GM06990 (cell line): ENCODE data around the gene DLST.

Source experiments
- DNase-seq: peaks from one replicate; pipeline ENCODE4 v3.0.0-alpha.2; 2011; ENCODE audit not compliant: insufficient read length; ENCODE audit errors: extremely low read depth
- H3K27me3 ChIP-seq: replicated peaks from 2 replicates; pipeline ENCODE4 v1.6.0; 2011; ENCODE audit warnings: low read length; ENCODE audit not compliant: control insufficient read depth, insufficient read depth
- H3K36me3 ChIP-seq: 2 replicates; pipeline ENCODE4 v1.5.1; 2011; ENCODE audit warnings: low read length; ENCODE audit not compliant: control insufficient read depth, insufficient read depth
- H3K4me3 ChIP-seq: replicated peaks from 2 replicates; pipeline ENCODE4 v1.5.1; 2011; ENCODE audit warnings: low read depth, mild to moderate bottlenecking, control low read depth, low read length
- TF ChIP-seq, protein P1 (sequence below): IDR thresholded peaks from 2 replicates; pipeline ENCODE4 v1.5.1; 2011; ENCODE audit warnings: low read length, control low read depth, mild to moderate bottlenecking, inconsistent platforms; ENCODE audit not compliant: insufficient read depth, poor library complexity, severe bottlenecking

DLST gene

DNA sequence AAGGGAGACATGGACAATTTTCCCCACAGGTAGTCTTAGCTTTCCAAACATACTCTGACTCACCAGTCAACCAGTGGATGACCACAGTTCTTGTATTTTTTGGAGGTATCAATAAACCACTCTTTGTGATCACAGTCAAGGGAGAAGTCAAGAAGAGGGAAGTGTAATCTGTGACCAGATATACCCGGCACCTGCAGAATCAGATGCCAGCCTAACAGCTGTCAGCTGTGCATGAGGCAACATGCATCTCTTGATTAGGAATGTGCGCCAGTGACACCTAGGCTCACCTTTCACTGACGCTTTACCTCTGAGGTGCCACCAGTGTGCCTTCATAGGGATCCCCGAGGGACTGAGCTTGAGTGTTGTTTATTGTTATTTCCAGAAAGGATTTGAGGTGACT, 25.8 kb upstream of the DLST start:
- no peak overlapping the region for H3K4me3 ChIP-seq
- no peaks in the 10 kb centered on the region for H3K27me3 ChIP-seq
- DNase-seq: no peak
- no peaks in the 10 kb centered on the region for H3K36me3 ChIP-seq
- TF ChIP-seq, protein P1, sequence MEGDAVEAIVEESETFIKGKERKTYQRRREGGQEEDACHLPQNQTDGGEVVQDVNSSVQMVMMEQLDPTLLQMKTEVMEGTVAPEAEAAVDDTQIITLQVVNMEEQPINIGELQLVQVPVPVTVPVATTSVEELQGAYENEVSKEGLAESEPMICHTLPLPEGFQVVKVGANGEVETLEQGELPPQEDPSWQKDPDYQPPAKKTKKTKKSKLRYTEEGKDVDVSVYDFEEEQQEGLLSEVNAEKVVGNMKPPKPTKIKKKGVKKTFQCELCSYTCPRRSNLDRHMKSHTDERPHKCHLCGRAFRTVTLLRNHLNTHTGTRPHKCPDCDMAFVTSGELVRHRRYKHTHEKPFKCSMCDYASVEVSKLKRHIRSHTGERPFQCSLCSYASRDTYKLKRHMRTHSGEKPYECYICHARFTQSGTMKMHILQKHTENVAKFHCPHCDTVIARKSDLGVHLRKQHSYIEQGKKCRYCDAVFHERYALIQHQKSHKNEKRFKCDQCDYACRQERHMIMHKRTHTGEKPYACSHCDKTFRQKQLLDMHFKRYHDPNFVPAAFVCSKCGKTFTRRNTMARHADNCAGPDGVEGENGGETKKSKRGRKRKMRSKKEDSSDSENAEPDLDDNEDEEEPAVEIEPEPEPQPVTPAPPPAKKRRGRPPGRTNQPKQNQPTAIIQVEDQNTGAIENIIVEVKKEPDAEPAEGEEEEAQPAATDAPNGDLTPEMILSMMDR: no peak

DNA sequence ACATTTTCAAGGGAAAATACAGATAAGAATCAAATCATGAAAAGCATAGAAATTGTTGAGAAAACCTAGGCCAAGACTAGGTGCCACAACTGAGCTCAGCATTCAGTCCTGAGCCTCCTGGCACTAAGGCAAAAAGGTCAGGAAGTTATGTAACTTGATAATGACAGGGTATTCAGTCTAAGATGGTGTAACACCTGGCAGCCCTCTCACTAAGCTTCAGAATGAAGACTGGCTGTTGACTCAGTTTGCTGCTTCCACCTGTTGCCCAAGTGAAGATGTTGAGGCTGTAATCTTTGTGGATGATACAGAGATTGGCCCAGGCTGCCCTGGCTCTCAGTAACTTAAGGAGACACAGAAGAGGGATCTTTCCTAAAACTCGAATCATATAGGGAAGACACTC, 25.4 kb upstream of the DLST start:
- no peak for DNase-seq
- Histone ChIP-seq H3K27me3 (no peaks in the 10 kb centered on the region), H3K36me3 (no peaks in the 10 kb centered on the region), H3K4me3 (no peak overlapping the region)
- TF ChIP-seq, protein P1: no peak

DNA sequence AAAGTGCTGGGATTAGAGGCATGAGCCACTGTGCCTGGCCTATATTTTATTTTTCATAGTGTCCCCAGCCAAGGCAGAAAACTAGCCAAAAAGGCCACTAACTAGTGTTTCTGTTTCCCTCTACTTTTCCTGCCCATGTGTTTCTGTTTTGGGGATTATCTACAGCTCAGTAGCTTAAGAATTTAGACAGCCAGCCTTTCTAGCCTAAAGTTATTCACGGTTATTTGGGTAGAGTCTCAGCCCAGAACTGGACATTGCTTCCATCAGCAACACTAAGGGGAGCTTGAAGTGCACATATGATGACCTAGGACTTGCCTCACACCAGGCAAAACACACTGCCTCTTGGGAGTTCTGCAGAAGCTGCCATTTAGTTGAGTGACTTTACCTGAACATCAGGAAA, 23.7 kb upstream of the DLST start:
- TF ChIP-seq, protein P1: no peak
- Histone ChIP-seq H3K27me3 (no peaks in the 10 kb centered on the region), H3K4me3 (no peak overlapping the region), H3K36me3 (no peaks in the 10 kb centered on the region)
- DNase-seq: no peak

DNA sequence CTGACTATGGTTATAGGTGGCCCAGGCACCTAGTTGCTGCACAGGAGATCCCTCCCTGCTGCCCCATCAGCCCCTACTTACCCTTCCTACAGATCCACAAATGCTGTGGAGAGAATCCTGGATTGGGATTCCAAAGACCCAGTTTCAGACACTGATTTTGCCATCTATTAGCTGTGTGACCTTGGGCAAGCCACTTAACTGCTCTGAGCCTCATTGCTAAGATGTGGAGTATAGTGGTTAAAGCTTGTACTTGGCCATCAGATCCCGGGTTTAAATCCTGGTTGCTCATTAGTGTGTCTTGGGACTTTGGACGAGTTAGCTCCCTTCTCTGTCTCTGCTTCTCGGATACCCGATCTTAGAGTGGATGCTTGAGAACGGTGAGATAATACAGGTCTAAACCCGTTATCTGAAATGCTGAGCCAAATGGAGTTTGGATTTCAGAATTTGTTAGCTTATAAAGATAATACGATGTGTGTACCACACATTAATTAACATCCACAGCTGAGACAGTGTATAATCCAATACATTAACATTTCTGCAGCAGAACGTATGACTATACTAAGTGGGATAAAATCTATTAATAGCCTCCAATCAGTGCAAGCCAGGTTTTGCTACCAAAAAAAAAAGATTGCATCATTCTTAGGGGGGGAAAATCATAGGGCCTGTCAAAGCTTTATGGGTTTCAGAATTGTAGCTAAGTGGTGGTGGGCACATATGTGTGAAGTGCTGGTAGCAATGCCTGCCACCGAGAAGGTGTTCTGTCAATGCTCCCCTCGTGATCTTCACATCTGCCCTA, 21.8 kb upstream of the DLST start:
- Histone ChIP-seq H3K4me3 (no peak overlapping the region), H3K36me3 (no peaks in the 10 kb centered on the region), H3K27me3 (no peaks in the 10 kb centered on the region)
- DNase-seq: no peak
- TF ChIP-seq, protein P1: no peak

DNA sequence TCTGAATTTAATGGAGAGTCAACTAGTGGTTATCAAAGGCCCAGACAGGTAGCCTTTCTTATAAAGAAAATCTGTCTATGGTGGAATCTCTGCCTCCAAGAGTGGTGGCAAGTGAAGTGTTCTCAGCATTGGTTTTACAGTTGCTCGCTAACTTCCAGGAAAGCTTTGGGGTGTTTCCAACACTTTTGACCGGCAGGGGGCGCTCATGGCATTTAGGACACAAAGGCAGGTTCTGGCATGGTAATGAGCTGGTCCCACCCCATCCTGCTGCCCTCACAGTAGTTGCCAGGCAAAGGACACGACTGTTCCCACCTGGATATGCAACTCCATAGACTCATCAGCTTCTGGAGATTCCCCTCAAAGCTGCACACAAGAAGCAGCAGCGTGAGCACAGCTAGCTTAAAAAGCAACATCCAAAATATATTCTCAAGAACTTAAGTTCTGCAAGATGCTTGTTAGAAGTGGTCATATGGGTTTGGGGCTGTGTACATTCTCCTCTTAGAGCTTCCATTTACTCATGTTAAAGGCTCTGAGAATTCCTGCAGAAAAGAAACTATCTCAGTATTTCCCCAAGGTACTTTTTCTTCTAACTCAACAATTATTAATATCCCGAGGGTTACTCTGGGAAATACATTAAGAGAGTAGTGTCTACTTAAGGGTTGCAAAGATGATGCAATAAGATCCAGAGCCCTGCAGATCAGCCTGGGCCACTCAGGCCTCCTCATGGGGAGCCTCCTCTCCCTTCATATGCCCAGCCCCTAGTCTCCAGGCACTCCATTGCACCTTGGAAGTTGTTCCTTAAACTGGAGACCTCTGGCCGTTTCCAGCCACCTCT, 20.6 kb upstream of the DLST start:
- DNase-seq: peak; percentile 52
- TF ChIP-seq, protein P1: peak; percentile 82
- Histone ChIP-seq H3K4me3 (no peak overlapping the region), H3K36me3 (no peaks in the 10 kb centered on the region), H3K27me3 (no peaks in the 10 kb centered on the region)
